Large intestine (tissue), 3 donors: Measurements from ENCODE around the gene GALNT18. TPM values are rescaled to one million over a fixed set of nuclear protein-coding genes. Genes with fewer than 3 reads are reported as not detected.

Source experiments
- DNase-seq, 2 donors: peaks; one replicate each; pipeline versions ENCODE4 v3.0.0 to v3.0.0-alpha.2; 2013
- H3K27ac ChIP-seq: one replicate; pipeline ENCODE4 v1.5.1; 2013; ENCODE audit warnings: low read length
- H3K27me3 ChIP-seq: 2 replicates; pipeline ENCODE4 v1.6.1; 2013; ENCODE audit warnings: low read length; ENCODE audit not compliant: control insufficient read depth, insufficient read depth
- H3K36me3 ChIP-seq: 2 replicates; pipeline ENCODE4 v1.6.1; 2013; ENCODE audit warnings: low read length; ENCODE audit not compliant: control insufficient read depth, insufficient read depth
- H3K4me1 ChIP-seq: one replicate; pipeline ENCODE4 v1.6.1; 2013; ENCODE audit warnings: low read length; ENCODE audit not compliant: control insufficient read depth, insufficient read depth
- H3K4me3 ChIP-seq: one replicate; pipeline ENCODE4 v1.5.1; 2013; ENCODE audit warnings: low read length
- H3K9me3 ChIP-seq: one replicate; pipeline ENCODE4 v1.6.1; 2013; ENCODE audit warnings: mild to moderate bottlenecking, low read depth, low read length, moderate library complexity; ENCODE audit not compliant: control insufficient read depth
- WGBS: methylation state at CpG from one replicate; pipeline ENCODE4 v1.1.5; 2013; ENCODE audit warnings: low lambda C conversion rate; ENCODE audit not compliant: insufficient coverage; 5-methylcytosine and 5-hydroxymethylcytosine counted together
- polyA plus RNA-seq: library from polyadenylated mRNA; unstranded; fragments of 120-200 nt; gene quantifications from one replicate; pipeline ENCODE4 v1.2.1, GENCODE V29; 2013

GALNT18 gene
- polyA plus RNA-seq, 1 donor: 3.7 TPM

GRCh38 chr11:11420191-11420898 is 201.5 kb downstream of the GALNT18 start:
- Histone ChIP-seq H3K9me3 (no peaks in the 10 kb centered on the region), H3K4me3 (no peak overlapping the region), H3K27ac (no peak overlapping the region), H3K27me3 (peaks cover 11% of the 10 kb centered on the region), H3K4me1 (no peaks in the 10 kb centered on the region), H3K36me3 (no peaks in the 10 kb centered on the region)
- no CpG with 5 or more reads among the region's 4 CpGs for WGBS
- DNase-seq: no peak

DNA sequence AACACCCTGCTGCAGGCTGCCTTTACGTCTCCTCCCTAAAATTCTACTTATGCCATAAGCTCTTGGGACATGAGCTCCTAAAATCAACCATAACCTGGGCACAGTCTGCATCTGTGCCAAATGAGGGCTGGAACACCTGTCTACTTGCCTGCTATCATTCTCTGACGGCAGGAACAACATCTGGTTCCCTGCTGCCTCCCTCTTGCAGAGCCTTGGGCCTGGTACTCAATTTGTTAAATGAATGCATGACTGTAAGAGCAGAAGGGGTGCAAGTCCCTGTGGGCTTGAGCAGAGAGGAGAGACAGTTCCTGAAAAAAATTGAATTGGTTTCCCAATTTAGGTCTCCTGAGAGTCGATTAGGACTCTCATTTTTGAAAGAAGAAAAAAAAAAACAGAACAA is 202.1 kb downstream of the GALNT18 start:
- Histone ChIP-seq H3K27me3 (peaks cover 15% of the 10 kb centered on the region), H3K27ac (no peak overlapping the region), H3K4me1 (no peaks in the 10 kb centered on the region), H3K36me3 (no peaks in the 10 kb centered on the region), H3K4me3 (no peak overlapping the region), H3K9me3 (no peaks in the 10 kb centered on the region)
- 14% methylated on average over 1 of the region's 3 CpGs for WGBS
- DNase-seq: no peak

DNA sequence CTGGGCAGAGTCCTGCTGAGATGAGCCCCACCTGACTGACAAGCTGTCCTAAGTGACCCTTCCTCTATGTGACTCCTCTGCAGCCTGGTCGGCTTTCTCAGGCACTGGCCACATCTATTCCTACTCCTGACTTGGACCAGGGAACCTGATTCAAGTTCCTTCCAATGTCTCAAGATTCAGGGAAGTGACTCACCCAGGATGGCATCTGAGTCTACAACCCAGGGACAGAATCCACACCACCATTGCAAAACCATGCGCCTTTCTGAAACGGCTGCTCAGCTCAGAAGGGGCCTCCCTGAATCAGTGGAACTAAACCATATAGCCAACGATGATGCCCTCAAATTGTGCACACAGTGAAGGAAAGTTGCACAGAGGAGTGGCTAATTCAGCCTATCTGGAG is 204.9 kb downstream of the GALNT18 start:
- H3K27ac ChIP-seq: no peak overlapping the region
- peaks cover 19% of the 10 kb centered on the region for H3K27me3 ChIP-seq
- H3K4me3 ChIP-seq: no peak overlapping the region
- no CpG with 5 or more reads among the region's 4 CpGs for WGBS
- H3K4me1 ChIP-seq: no peaks in the 10 kb centered on the region
- no peaks in the 10 kb centered on the region for H3K36me3 ChIP-seq
- H3K9me3 ChIP-seq: no peaks in the 10 kb centered on the region
- DNase-seq: no peak

DNA sequence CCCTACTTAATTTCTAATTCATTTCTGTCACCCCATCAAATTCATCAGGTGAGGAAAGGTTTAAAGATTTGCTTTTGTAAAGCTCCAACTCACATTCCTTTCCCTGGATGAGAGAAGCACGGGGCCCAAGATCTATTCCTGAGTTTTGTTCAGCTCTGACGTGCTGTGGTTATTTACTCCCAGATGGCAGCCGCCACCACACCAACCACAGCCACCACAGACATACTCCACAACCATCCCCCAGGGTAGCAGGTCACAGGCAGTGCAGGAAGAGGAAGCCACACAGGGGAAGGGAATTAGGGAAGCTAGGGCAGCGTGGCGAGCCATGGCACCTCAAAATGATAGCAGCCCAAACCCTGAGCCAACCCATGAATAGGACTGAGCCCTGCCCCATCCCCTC is 205.3 kb downstream of the GALNT18 start:
- no peaks in the 10 kb centered on the region for H3K9me3 ChIP-seq
- H3K4me3 ChIP-seq: no peak overlapping the region
- no peak for DNase-seq
- no peaks in the 10 kb centered on the region for H3K36me3 ChIP-seq
- H3K4me1 ChIP-seq: no peaks in the 10 kb centered on the region
- H3K27ac ChIP-seq: no peak overlapping the region
- no CpG with 5 or more reads among the region's 5 CpGs for WGBS
- peaks cover 19% of the 10 kb centered on the region for H3K27me3 ChIP-seq

DNA sequence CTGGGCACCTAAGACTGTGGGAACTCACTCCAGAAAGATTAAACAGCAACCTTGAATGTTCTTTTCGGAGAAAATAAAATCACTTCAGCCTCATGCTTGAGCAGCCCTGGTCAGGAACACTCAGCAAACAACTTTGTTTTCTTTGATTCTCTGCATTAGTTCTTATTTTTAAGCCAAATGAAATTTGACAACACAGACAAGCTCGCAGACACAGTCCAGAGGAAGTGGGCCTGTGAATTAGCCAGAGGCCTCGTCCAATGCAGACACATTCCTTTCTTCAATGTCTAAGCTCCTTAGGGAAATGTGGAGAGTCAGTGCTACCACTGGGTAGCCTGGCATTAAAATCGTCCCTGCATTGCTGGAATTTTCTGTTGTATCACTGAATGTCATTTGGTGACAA is 205.9 kb downstream of the GALNT18 start:
- Histone ChIP-seq H3K27ac (no peak overlapping the region), H3K4me1 (no peaks in the 10 kb centered on the region)
- 86% methylated on average over 1 of the region's 4 CpGs for WGBS

DNA sequence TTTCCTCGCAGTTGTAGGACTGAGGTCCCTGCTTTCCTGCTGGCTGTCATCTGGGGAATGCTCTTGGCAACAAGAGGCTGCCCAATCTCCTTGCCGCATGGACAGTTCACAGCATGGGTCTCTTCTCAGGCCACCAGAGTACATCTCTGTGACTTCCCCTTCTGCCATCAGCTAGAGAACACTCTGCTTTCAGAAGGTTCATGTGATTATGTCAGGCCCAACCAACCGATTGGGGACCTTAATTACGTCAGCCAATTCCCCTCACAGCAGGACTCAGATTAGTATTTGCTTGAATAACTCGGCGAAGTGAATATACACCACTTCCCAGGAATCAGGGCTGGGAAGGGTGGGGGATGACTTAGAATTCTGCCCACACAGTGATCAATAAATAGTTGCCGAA is 206.8 kb downstream of the GALNT18 start:
- no peaks in the 10 kb centered on the region for H3K4me1 ChIP-seq
- H3K9me3 ChIP-seq: no peaks in the 10 kb centered on the region
- no peaks in the 10 kb centered on the region for H3K36me3 ChIP-seq
- WGBS: no CpG with 5 or more reads among the region's 7 CpGs
- H3K27ac ChIP-seq: no peak overlapping the region
- no peak for DNase-seq
- H3K27me3 ChIP-seq: peaks cover 21% of the 10 kb centered on the region
- no peak overlapping the region for H3K4me3 ChIP-seq

More for the DNA sequence above, 205.9 kb downstream of the GALNT18 start:
- Histone ChIP-seq H3K9me3 (no peaks in the 10 kb centered on the region), H3K36me3 (no peaks in the 10 kb centered on the region), H3K27me3 (peaks cover 19% of the 10 kb centered on the region), H3K4me3 (no peak overlapping the region)
- DNase-seq: no peak

DNA sequence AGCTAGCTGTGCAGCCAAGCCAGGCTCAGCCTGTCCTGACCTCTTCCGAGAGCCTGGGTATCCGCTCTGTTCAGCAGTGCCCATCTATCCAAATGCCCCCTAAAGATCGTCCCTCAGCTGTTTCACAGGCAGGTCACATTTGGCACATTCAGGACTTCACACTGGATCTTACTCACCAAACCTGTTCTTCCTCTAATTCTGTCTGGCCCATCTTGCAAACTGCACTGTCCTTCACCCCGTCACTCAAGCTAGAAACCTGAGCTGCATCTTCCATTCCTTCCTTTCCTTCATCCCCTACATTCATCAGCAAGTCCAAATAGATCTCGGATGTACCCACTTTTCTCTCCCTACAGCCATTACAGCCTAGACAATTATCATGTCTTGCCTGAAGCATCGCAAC is 208.0 kb downstream of the GALNT18 start:
- Histone ChIP-seq H3K27ac (no peak overlapping the region), H3K4me1 (no peaks in the 10 kb centered on the region), H3K4me3 (no peak overlapping the region), H3K9me3 (no peaks in the 10 kb centered on the region), H3K27me3 (peaks cover 21% of the 10 kb centered on the region), H3K36me3 (no peaks in the 10 kb centered on the region)
- DNase-seq: no peak
- WGBS: 40% methylated on average over 1 of the region's 6 CpGs

DNA sequence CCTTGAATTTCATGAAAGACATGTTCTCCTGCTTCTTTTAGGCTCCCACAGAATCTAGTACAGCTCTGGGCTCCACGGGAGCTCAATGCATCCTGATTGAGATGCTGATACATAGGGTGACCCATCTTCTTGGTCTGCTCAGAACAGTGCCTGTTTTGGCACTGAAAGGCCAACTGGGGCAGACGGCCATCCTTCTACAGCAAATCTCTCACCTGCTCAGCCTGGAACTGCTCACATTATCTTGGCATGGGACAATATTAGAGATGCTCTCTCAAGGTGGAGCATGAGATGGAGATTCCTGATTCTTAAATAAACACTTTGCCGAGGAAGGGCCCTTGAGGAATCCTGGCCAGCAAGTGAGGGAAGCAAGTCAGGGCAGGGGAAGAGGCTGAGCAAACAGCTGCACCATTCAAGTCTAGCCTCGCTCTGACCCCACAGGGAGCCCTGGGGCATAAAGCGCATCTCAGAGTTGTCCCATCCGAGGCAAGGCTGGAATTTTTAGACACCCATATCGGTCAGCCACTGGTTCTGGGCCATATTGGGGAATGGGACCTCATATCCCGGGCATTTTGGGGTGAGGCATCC is 210.3 kb downstream of the GALNT18 start:
- Histone ChIP-seq H3K4me3 (no peak overlapping the region), H3K27ac (no peak overlapping the region), H3K9me3 (no peaks in the 10 kb centered on the region), H3K4me1 (no peaks in the 10 kb centered on the region), H3K27me3 (peaks cover 10% of the 10 kb centered on the region), H3K36me3 (no peaks in the 10 kb centered on the region)
- no peak for DNase-seq
- no CpG with 5 or more reads among the region's 8 CpGs for WGBS

DNA sequence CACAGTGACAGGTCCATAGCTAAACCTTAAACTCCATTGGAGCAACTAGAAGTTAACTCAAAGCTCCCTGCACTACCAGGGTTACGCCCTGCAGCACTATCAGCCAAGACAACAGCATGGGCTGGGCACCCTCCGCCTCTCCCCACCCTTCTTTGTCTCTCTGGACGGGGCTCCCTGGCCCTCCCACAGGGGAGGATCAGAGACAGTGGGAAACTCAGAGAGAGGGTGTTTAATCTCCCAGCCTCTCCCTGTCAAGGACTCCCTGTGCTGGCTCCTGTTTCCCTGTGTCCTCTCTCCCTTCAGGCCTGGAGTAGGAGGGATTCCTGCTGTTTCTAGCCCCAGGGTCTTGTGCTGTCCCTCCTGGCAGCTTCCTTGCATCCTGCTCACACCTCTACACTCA is 211.9 kb downstream of the GALNT18 start:
- H3K36me3 ChIP-seq: no peaks in the 10 kb centered on the region
- H3K4me1 ChIP-seq: no peaks in the 10 kb centered on the region
- no peak for DNase-seq
- peaks cover 11% of the 10 kb centered on the region for H3K27me3 ChIP-seq
- no peak overlapping the region for H3K4me3 ChIP-seq
- H3K27ac ChIP-seq: no peak overlapping the region
- no CpG with 5 or more reads among the region's 3 CpGs for WGBS
- H3K9me3 ChIP-seq: no peaks in the 10 kb centered on the region

GRCh38 chr11:11409224-11409623 is 212.6 kb downstream of the GALNT18 start:
- WGBS: no CpG with 5 or more reads among the region's 6 CpGs
- Histone ChIP-seq H3K4me3 (no peak overlapping the region), H3K9me3 (no peaks in the 10 kb centered on the region), H3K27me3 (peaks cover 8% of the 10 kb centered on the region), H3K36me3 (no peaks in the 10 kb centered on the region), H3K4me1 (no peaks in the 10 kb centered on the region), H3K27ac (no peak overlapping the region)
- DNase-seq: no peak
